HepG2 (cell line): Measurements from ENCODE around the gene PRSS27. TPM values are rescaled to one million over a fixed set of nuclear protein-coding genes. Genes with fewer than 3 reads are reported as not detected.
A peak's percentile ranks its signal among the peaks of the same experiment; 100 is the strongest.

Source experiments
- CBX1 ChIP-seq: IDR thresholded peaks from one replicate; pipeline ENCODE4 v1.6.1; 2016; ENCODE audit warnings: antibody characterized with exemption, low read depth
- FOSL1 ChIP-seq: sonication (generic); formaldehyde crosslinking; IDR thresholded peaks from 2 replicates; pipeline ENCODE4 v1.9.0; 2021; ENCODE audit warnings: missing genetic modification reagents, borderline replicate concordance
- HDAC2 ChIP-seq: sonication (generic); formaldehyde crosslinking; IDR thresholded peaks from 2 replicates; pipeline ENCODE4 v1.4.0; 2020; ENCODE audit warnings: missing genetic modification reagents
- HNRNPH1 ChIP-seq: fragments of 200-400 bp; formaldehyde crosslinking; optimal IDR thresholded peaks from 2 replicates; pipeline ENCODE3; 2017; ENCODE audit warnings: mild to moderate bottlenecking, low read depth, low read length
- KIAA2018 ChIP-seq: sonication (generic); formaldehyde crosslinking; IDR thresholded peaks from 2 replicates; pipeline ENCODE4 v1.5.0; 2020; ENCODE audit warnings: mild to moderate bottlenecking, missing genetic modification reagents, borderline replicate concordance
- NR2F2 ChIP-seq: IDR thresholded peaks from 2 replicates; pipeline ENCODE4 v1.6.1; 2012; ENCODE audit warnings: low read depth, inconsistent platforms, borderline replicate concordance
- PAXIP1 ChIP-seq: sonication (generic); formaldehyde crosslinking; conservative IDR thresholded peaks from 2 replicates; pipeline ENCODE4 v1.4.0; 2020; ENCODE audit warnings: mild to moderate bottlenecking, missing genetic modification reagents, moderate library complexity
- PHF20 ChIP-seq: sonication (generic); formaldehyde crosslinking; IDR thresholded peaks from 2 replicates; pipeline ENCODE4 v1.5.0; 2020; ENCODE audit warnings: mild to moderate bottlenecking, missing genetic modification reagents
- SNAI1 ChIP-seq: sonication (generic); formaldehyde crosslinking; IDR thresholded peaks from 2 replicates; pipeline ENCODE4 v1.5.0; 2020; ENCODE audit warnings: mild to moderate bottlenecking, missing genetic modification reagents, borderline replicate concordance
- THYN1 ChIP-seq: sonication (generic); formaldehyde crosslinking; IDR thresholded peaks from 2 replicates; pipeline ENCODE4 v1.8.1; 2023; ENCODE audit warnings: low read depth, mild to moderate bottlenecking, moderate library complexity, missing genetic modification reagents, borderline replicate concordance
- ZBTB2 ChIP-seq: sonication (generic); formaldehyde crosslinking; IDR thresholded peaks from 2 replicates; pipeline ENCODE4 v1.8.0; 2022; ENCODE audit warnings: low read depth, missing genetic modification reagents
- ZKSCAN1 ChIP-seq: fragments of 150-350 bp; IDR thresholded peaks from 2 replicates; pipeline ENCODE4 v1.6.1; 2014; ENCODE audit warnings: low read length
- ZNF550 ChIP-seq: sonication (generic); formaldehyde crosslinking; IDR thresholded peaks from 2 replicates; pipeline ENCODE4 v1.4.0; 2020; ENCODE audit warnings: mild to moderate bottlenecking, missing genetic modification reagents, borderline replicate concordance
- ZNF563 ChIP-seq: sonication (generic); formaldehyde crosslinking; IDR thresholded peaks from 2 replicates; pipeline ENCODE4 v1.8.0; 2022; ENCODE audit warnings: mild to moderate bottlenecking, moderate library complexity, missing genetic modification reagents
- ZZZ3 ChIP-seq: sonication (generic); formaldehyde crosslinking; IDR thresholded peaks from 2 replicates; pipeline ENCODE4 v1.4.0; 2020; ENCODE audit warnings: missing genetic modification reagents, mild to moderate bottlenecking, borderline replicate concordance
- polyA plus RNA-seq, 8 experiments: library from polyadenylated mRNA; depleted of rRNA in 3 of 8; stranded (reverse) in 7 of 8; unstranded in 1 of 8; fragments of >200 nt; fragmentation: Illumina TruSeq in 4 of 8; extraction: Trizol in 4 of 8; gene quantifications; 2 replicates each; pipeline versions ENCODE4 v1.2.1 to v1.2.3, GENCODE V29; 2011 to 2016; ENCODE audit warnings: low read depth in 4 of 8, missing spikeins in 1 of 8, mixed read lengths in 1 of 8; ENCODE audit not compliant: insufficient read depth in 1 of 8
- total RNA-seq, 5 experiments: library from RNA; depleted of rRNA; stranded (reverse); fragments of >200 nt; fragmentation: Illumina TruSeq; extraction: Trizol; gene quantifications; 2 replicates each; pipeline ENCODE4 v1.2.3, GENCODE V29; 2016; ENCODE audit warnings: low read depth in 1 of 5

Gene PRSS27
- total and polyA plus RNA-seq, 2 of the 13 experiments (the other 11 are each of a cell fraction or from before 2014, with no cell fraction given): 0.20 to 0.73 TPM

- no peak; the same call in 1 of the 2 replicates for TF ChIP-seq KIAA2018 (CRISPR knock-in tag)
- TF ChIP-seq ZZZ3 (CRISPR knock-in tag): peak; percentile 89
- no peak for TF ChIP-seq HNRNPH1
- no peak for TF ChIP-seq THYN1 (CRISPR knock-in tag)
- TF ChIP-seq FOSL1 (CRISPR knock-in tag): no peak
- peak; percentile 88 for TF ChIP-seq ZBTB2 (CRISPR knock-in tag)
- TF ChIP-seq ZNF563 (CRISPR knock-in tag): peak; percentile 59
- TF ChIP-seq NR2F2: peak; percentile 13; the same call in 1 of the 2 replicates
- TF ChIP-seq SNAI1 (CRISPR knock-in tag): no peak
- peak; percentile 36; the same call in 1 of the 2 replicates for TF ChIP-seq ZKSCAN1
- TF ChIP-seq HDAC2: 0 out of 2 replicates have a peak, but pooled peaks have one; percentile 43
- peak; percentile 55; the same call in 1 of the 2 replicates for TF ChIP-seq PAXIP1 (CRISPR knock-in tag)
- peak; percentile 36 for TF ChIP-seq CBX1
- no peak for TF ChIP-seq ZNF550
- TF ChIP-seq PHF20: peak; percentile 84
Measured at GRCh38 chr16:2752035-2752849, 32.2 kb upstream of the PRSS27 start, which contains the start of gene SRRM2 (continued).
